Sigmoid colon (tissue), 3 donors: ENCODE measurements around the gene ZSCAN21.

Source experiments
- CTCF ChIP-seq, 4 experiments: fragments of 450-650 bp in 3 of 4; fragments of 200-600 bp in 1 of 4; IDR thresholded peaks; one replicate each; pipeline ENCODE4 v1.5.1; 2016 to 2019; ENCODE audit warnings: antibody characterized with exemption in 4 of 4, mild to moderate bottlenecking in 3 of 4, moderate library complexity in 2 of 4
- POLR2A ChIP-seq, 2 donors: fragments of 450-650 bp; IDR thresholded peaks; one replicate each; pipeline ENCODE4 v1.6.1; 2016; ENCODE audit warnings: antibody characterized with exemption in 2 of 2, mild to moderate bottlenecking in 2 of 2, moderate library complexity in 2 of 2

GRCh38 chr7:100011516-100011915 is 38.1 kb upstream of the ZSCAN21 start:
- TF ChIP-seq CTCF (IDR thresholded peaks at IDR 0.05) (no peak), POLR2A (IDR thresholded peaks at IDR 0.05) (no peak)
